ENCODE measurements around the gene COL4A2.
"Not testable (repeated sequence)": the region's sequence is repeated elsewhere in the genome, so short reads cannot be mapped to it uniquely, and the experiment has no call there.

Gene COL4A2

DNA sequence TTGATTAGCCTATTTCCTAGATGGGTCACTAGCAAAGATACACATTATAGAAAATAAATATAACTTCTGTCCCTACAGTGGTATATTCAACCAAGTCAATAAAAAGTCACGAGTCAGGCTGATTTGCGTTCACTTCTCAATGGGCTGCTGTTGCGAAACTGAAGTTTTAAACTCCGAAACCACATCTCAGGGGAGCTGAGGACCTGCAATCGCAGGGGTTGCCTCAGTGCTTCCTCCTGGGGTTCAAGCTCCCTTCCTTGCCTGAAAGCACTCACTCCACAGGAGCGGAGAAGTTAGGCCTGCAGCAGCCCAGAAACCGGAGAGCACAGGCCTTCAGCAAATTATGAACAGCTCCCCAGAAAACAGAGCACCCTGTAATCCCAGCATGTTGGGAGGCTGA lies 214.9 kb downstream of the COL4A2 start:
- DNase-seq: no peak
- Mint-ChIP-seq H3K36me3 (peaks cover 6% of the 10 kb centered on the region), H3K4me3 (no peak overlapping the region), H3K4me1 (peaks cover 58% of the 10 kb centered on the region), H3K9me3 (no peaks in the 10 kb centered on the region), H3K27ac (no peak overlapping the region), H3K27me3 (peaks cover 30% of the 10 kb centered on the region)
- CTCF ChIA-PET: interaction anchor here (0.6 kb wide), 1 partner anchor 792 kb away, joined by 3 read pairs; no protein-coding TSS in a partner anchor

GRCh38 chr13:110522721-110523120 lies 215.6 kb downstream of the COL4A2 start:
- H3K27ac Mint-ChIP-seq: no peak overlapping the region
- DNase-seq: no peak
- peaks cover 31% of the 10 kb centered on the region for H3K27me3 Mint-ChIP-seq
- no peak overlapping the region for H3K4me3 Mint-ChIP-seq
- CTCF ChIA-PET: no interaction called here
- H3K9me3 Mint-ChIP-seq: no peaks in the 10 kb centered on the region
- peaks cover 55% of the 10 kb centered on the region for H3K4me1 Mint-ChIP-seq
- H3K36me3 Mint-ChIP-seq: peaks cover 4% of the 10 kb centered on the region

- no peak overlapping the region for H3K4me3 Mint-ChIP-seq
- peaks cover 33% of the 10 kb centered on the region for H3K27me3 Mint-ChIP-seq
- no peaks in the 10 kb centered on the region for H3K9me3 Mint-ChIP-seq
- peaks cover 55% of the 10 kb centered on the region for H3K4me1 Mint-ChIP-seq
- no peak overlapping the region for H3K27ac Mint-ChIP-seq
- no peak for DNase-seq
- peaks cover 4% of the 10 kb centered on the region for H3K36me3 Mint-ChIP-seq
- CTCF ChIA-PET: no interaction called here
Measured at GRCh38 chr13:110523180-110523579, 216.1 kb downstream of the COL4A2 start.

GRCh38 chr13:110523838-110524540 lies 216.9 kb downstream of the COL4A2 start:
- Mint-ChIP-seq H3K36me3 (peaks cover 4% of the 10 kb centered on the region), H3K4me3 (no peak overlapping the region), H3K9me3 (no peaks in the 10 kb centered on the region), H3K27me3 (peaks cover 35% of the 10 kb centered on the region), H3K4me1 (peaks cover 55% of the 10 kb centered on the region), H3K27ac (no peak overlapping the region)
- CTCF ChIA-PET: no interaction called here
- no peak for DNase-seq

GRCh38 chr13:110524541-110525257 lies 217.6 kb downstream of the COL4A2 start:
- Mint-ChIP-seq H3K4me1 (peaks cover 55% of the 10 kb centered on the region), H3K4me3 (no peak overlapping the region)

GRCh38 chr13:110525328-110526319 lies 218.5 kb downstream of the COL4A2 start:
- CTCF ChIA-PET: interaction anchor here (1.6 kb wide), 1 partner anchor 70 kb away, joined by 7 read pairs; no protein-coding TSS in a partner anchor
- peak overlapping the region; percentile 0 for H3K4me3 Mint-ChIP-seq
- H3K9me3 Mint-ChIP-seq: peaks cover 2% of the 10 kb centered on the region
- peaks cover 39% of the 10 kb centered on the region for H3K27me3 Mint-ChIP-seq
- DNase-seq: peak; percentile 57
- peaks cover 48% of the 10 kb centered on the region for H3K4me1 Mint-ChIP-seq
- H3K36me3 Mint-ChIP-seq: peaks cover 4% of the 10 kb centered on the region
- no peak overlapping the region for H3K27ac Mint-ChIP-seq

More at GRCh38 chr13:110524541-110525257, 217.6 kb downstream of the COL4A2 start:
- Mint-ChIP-seq H3K9me3 (peaks cover under 1% of the 10 kb centered on the region), H3K27ac (peak overlapping the region; percentile 71), H3K27me3 (peaks cover 39% of the 10 kb centered on the region), H3K36me3 (peaks cover 4% of the 10 kb centered on the region)
- CTCF ChIA-PET: no interaction called here
- peak; percentile 55 for DNase-seq

- no peak for DNase-seq
- CTCF ChIA-PET: interaction anchor here (0.6 kb wide), 1 partner anchor 538 kb away, joined by 3 read pairs; no protein-coding TSS in a partner anchor
- Mint-ChIP-seq H3K4me3 (no peak overlapping the region), H3K36me3 (no peaks in the 10 kb centered on the region), H3K9me3 (peaks cover 2% of the 10 kb centered on the region), H3K4me1 (peaks cover 33% of the 10 kb centered on the region), H3K27me3 (peaks cover 36% of the 10 kb centered on the region), H3K27ac (no peak overlapping the region)
Measured at GRCh38 chr13:110528371-110528770, 221.3 kb downstream of the COL4A2 start.

DNA sequence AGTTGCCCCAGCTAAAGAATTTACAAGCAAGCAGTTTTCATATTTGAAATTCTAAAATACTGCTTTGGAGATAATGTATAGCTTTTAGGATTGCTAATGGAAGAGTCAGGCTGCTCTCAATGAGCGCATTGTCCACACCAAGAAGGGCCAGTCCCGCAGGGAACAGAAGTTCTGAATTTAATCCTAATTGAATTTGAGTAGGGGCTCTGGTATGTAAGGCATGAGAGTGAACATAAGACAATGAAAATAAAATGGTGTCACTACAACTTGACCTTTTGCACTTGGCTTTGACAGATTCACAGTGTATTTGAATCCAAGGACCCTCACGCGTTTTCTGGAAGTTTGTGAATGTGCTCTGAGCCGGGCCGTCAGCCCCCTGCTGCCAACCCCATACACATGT lies 221.8 kb downstream of the COL4A2 start:
- Mint-ChIP-seq H3K27me3 (peaks cover 31% of the 10 kb centered on the region), H3K4me1 (peaks cover 31% of the 10 kb centered on the region), H3K27ac (no peak overlapping the region), H3K9me3 (peaks cover 2% of the 10 kb centered on the region), H3K36me3 (no peaks in the 10 kb centered on the region), H3K4me3 (no peak overlapping the region)
- CTCF ChIA-PET: no interaction called here
- DNase-seq: no peak

DNA sequence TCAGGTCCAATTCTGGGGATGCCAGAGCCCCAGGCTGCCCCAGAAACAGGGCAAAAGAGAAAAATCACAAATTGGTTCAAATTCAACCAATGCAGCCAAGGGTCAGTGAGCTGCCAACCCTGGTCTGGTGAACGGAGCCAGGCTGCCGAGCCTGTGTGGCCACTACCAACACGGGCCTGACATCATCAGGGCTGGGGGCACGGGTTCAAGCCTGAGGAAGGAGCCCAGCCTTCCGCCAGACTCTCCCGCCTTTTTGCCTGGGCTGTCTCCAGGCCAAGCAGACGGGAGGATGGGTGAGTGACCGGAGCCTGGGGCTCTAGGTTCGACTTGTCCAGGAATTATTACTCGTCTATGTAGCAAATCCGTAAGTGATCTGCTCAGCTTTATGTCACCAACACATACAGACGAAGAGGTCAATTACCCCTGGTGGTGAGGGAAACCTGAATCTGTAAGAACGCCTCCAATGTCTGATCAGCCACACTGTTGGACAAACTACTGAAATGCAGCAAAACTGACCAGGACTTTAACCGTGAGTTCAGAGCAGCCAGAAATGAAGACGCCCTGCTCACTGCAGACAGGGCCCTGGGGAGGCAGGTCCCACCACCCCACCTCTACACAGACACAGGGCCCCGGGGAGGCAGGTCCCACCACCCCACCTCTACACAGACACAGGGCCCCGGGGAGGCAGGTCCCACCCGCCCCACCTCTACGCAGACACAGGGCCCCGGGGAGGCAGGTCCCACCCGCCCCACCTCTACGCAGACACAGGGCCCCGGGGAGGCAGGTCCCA lies 222.6 kb downstream of the COL4A2 start:
- no peaks in the 10 kb centered on the region for H3K36me3 Mint-ChIP-seq
- H3K4me1 Mint-ChIP-seq: peaks cover 23% of the 10 kb centered on the region
- peaks cover 2% of the 10 kb centered on the region for H3K9me3 Mint-ChIP-seq
- H3K27ac Mint-ChIP-seq: no peak overlapping the region
- no peak for DNase-seq
- peaks cover 25% of the 10 kb centered on the region for H3K27me3 Mint-ChIP-seq
- no peak overlapping the region for H3K4me3 Mint-ChIP-seq
- CTCF ChIA-PET: no interaction called here

DNA sequence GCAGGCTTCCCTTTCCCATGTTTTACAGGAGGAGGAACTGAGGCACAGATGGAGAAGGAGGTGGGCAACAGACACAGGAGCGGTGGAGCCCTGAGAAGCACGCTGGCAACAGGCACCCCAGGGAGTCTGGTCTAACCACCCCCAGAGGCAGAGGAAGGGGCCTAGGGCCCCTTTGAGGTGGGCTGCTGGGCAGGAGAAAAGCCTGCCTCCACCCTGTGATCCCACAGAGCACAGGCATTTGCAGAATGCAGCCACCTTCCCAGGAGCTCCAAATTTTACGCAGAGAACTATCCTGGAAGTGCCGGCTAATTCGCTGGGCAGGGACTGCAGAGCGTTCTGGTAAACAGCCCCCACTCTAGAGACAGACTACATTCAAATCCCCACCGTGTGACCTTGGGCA lies 224.0 kb downstream of the COL4A2 start:
- Mint-ChIP-seq H3K9me3 (peaks cover 2% of the 10 kb centered on the region), H3K4me1 (peaks cover 13% of the 10 kb centered on the region), H3K36me3 (no peaks in the 10 kb centered on the region), H3K27ac (no peak overlapping the region), H3K4me3 (no peak overlapping the region), H3K27me3 (peaks cover 19% of the 10 kb centered on the region)
- DNase-seq: no peak
- CTCF ChIA-PET: no interaction called here

DNA sequence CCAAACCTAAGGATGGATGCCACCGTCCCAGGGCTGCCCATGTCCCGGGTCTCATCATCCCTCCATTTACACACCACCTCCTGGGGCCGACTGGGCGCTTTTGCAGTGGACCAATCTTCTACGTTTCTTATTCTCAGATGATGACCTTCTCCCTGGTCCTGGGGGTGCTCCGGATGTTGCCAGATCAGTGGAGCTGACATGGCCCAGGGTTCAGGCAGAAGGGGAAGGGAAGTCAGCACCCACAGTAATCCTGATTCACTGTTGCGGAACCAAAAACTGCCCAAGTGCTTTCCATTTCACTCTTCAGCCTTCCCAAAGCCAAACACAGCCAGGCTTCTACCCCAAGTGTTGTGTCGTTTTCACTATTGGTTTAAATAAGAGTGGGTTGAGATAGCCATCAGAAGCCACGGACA lies 224.6 kb downstream of the COL4A2 start:
- Mint-ChIP-seq H3K9me3 (peaks cover 2% of the 10 kb centered on the region), H3K27ac (no peak overlapping the region), H3K4me1 (peaks cover 13% of the 10 kb centered on the region), H3K27me3 (peaks cover 19% of the 10 kb centered on the region), H3K4me3 (no peak overlapping the region), H3K36me3 (no peaks in the 10 kb centered on the region)
- CTCF ChIA-PET: no interaction called here
- no peak for DNase-seq

DNA sequence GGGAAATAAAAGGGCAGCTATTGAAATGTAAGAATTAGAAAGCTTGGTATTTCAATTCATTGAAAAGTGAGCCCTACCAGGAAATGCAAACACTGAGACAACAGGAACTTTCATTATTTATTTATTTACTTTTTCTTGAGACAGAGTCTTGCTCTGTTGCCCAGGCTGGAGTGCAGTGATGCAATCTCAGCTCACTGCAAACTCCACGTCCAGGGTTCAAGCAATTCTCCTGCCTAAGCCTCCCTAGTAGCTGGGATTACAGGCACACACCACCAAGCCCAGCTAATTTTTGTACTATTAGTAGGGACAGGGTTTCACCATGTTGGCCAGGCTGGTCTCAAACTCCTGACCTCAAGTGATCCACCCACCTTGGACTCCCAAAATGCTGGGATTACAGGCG lies 225.2 kb downstream of the COL4A2 start:
- Mint-ChIP-seq H3K4me1 (peaks cover 12% of the 10 kb centered on the region), H3K27me3 (peaks cover 13% of the 10 kb centered on the region)
- CTCF ChIA-PET, H3K4me3 Mint-ChIP-seq, H3K36me3 Mint-ChIP-seq, H3K9me3 Mint-ChIP-seq, DNase-seq, H3K27ac Mint-ChIP-seq: not testable (repeated sequence)

DNA sequence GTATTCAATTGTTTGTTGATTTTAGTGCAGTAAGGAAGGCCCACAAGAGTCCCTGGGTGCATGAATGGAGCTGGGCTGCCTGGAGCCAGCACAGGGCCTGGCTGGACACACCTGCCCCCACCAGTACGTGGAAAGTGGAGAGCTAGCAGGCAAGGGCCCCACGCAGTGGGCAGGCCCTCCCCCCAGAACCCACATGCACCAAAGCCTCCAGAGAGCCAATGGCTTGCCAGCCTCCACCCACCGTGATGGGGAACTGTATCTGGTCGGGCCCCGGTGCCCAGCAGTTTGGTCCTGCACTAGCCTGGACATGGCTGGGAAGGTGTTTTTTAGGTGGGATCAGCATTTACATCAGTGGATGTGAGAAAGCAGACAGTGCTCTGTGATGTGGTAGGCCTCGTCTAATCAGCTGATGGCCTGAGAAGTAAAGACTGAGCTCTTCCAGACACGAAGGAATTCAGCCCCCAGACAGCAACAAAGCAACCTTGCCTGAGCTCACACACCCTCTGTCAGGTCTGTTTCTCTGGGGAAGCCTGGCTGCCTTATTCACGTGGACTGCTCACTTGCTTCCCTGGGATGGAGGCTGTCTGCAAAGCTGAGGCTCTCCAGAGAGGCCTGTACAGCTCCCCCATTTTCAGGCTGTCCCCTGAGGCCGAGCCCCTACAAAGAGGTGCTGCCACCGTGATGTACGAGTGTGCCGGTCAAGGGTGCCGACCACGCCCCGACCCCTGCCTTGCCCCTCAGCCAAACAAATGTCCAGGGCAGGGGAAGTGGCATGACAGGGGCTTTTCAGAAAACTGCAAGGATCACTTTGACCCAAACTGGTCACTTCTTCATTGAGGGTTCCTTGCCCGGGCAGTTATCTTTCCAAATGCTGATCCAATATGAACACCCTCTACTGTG lies 226.9 kb downstream of the COL4A2 start:
- no peak for DNase-seq
- Mint-ChIP-seq H3K27me3 (peaks cover 4% of the 10 kb centered on the region), H3K9me3 (peaks cover 2% of the 10 kb centered on the region), H3K4me3 (no peak overlapping the region), H3K4me1 (peaks cover 19% of the 10 kb centered on the region), H3K36me3 (no peaks in the 10 kb centered on the region), H3K27ac (no peak overlapping the region)
- CTCF ChIA-PET: no interaction called here
